Endodermal cell (in vitro differentiated cells): Measurements from ENCODE around the gene ERMAP. TPM values are rescaled to one million over a fixed set of nuclear protein-coding genes. Genes with fewer than 3 reads are reported as not detected.

ENCODE experiments used
- DNase-seq: peaks from one replicate; pipeline ENCODE4 v3.0.0-alpha.2; 2017
- H3K27ac ChIP-seq: 2 replicates; pipeline ENCODE4 v1.5.1; 2013; ENCODE audit warnings: mild to moderate bottlenecking, low read depth, low read length, moderate library complexity
- H3K27me3 ChIP-seq: 2 replicates; pipeline ENCODE4 v1.6.1; 2013; ENCODE audit warnings: mild to moderate bottlenecking, low read length, moderate library complexity; ENCODE audit not compliant: insufficient read depth, control insufficient read depth, poor library complexity, severe bottlenecking
- H3K36me3 ChIP-seq: 2 replicates; pipeline ENCODE4 v1.7.0; 2013; ENCODE audit warnings: mild to moderate bottlenecking, low read length, moderate library complexity; ENCODE audit not compliant: control insufficient read depth, insufficient read depth
- H3K4me1 ChIP-seq: one replicate; pipeline ENCODE4 v1.7.0; 2013; ENCODE audit warnings: low read length; ENCODE audit not compliant: control insufficient read depth, insufficient read depth
- H3K4me3 ChIP-seq: 2 replicates; pipeline ENCODE4 v1.5.1; 2013; ENCODE audit warnings: mild to moderate bottlenecking, low read length, moderate library complexity
- H3K9ac ChIP-seq: 2 replicates; pipeline ENCODE4 v1.6.1; 2013; ENCODE audit warnings: mild to moderate bottlenecking, low read length, moderate library complexity; ENCODE audit not compliant: poor library complexity, severe bottlenecking; ENCODE audit errors: extremely low read depth
- H3K9me3 ChIP-seq: 2 replicates; pipeline ENCODE4 v1.6.1; 2013; ENCODE audit warnings: mild to moderate bottlenecking, low read length, moderate library complexity; ENCODE audit not compliant: control insufficient read depth
- H3K27ac Mint-ChIP-seq: 2 replicates; pipeline ENCODE4 v1.8.0; 2020; ENCODE audit warnings: mixed read lengths
- H3K27me3 Mint-ChIP-seq: 2 replicates; pipeline ENCODE4 v1.8.0; 2021; ENCODE audit warnings: mild to moderate bottlenecking, mixed read lengths; ENCODE audit not compliant: insufficient read depth
- H3K36me3 Mint-ChIP-seq: 2 replicates; pipeline ENCODE4 v1.8.0; 2020; ENCODE audit warnings: low read depth, mixed read lengths
- H3K4me1 Mint-ChIP-seq: 2 replicates; pipeline ENCODE4 v1.8.0; 2020; ENCODE audit warnings: mixed read lengths
- H3K4me3 Mint-ChIP-seq: 2 replicates; pipeline ENCODE4 v1.8.0; 2020; ENCODE audit warnings: mild to moderate bottlenecking, moderate library complexity, mixed read lengths
- H3K9me3 Mint-ChIP-seq: 2 replicates; pipeline ENCODE4 v1.8.0; 2020; ENCODE audit warnings: mild to moderate bottlenecking, mixed read lengths
- CTCF ChIP-seq: fragments of 200-600 bp; sonication (generic); conservative IDR thresholded peaks from 2 replicates; pipeline ENCODE4 v1.5.0; 2021; ENCODE audit warnings: antibody characterized with exemption, mild to moderate bottlenecking
- WGBS, 2 experiments: methylation state at CpG; one replicate each; pipeline versions ENCODE4 v1.1.5 to v1.1.7; 2013; ENCODE audit warnings: missing lambda C conversion rate in 2 of 2, mixed read lengths in 1 of 2; ENCODE audit not compliant: insufficient coverage in 1 of 2, insufficient read length in 1 of 2; 5-methylcytosine and 5-hydroxymethylcytosine counted together
- total RNA-seq, 2 donors: library from RNA; stranded (reverse); fragmentation: NEBNext Ultra II Directional in 1 of 2; extraction: Animal tissue kit (Norgen Biotek cat#: 25700) in 1 of 2; gene quantifications; 2 replicates in 1 of 2; 3 replicates in 1 of 2; pipeline ENCODE4 v1.2.1, GENCODE V29; 2021

The ERMAP gene
- total RNA-seq, 2 donors from 2014 or later = 5.1 to 5.7 TPM

GRCh38 chr1:42834803-42835202, 17.9 kb downstream of the ERMAP start:
- no peak for TF ChIP-seq CTCF
- no peaks in the 10 kb centered on the region for H3K9me3 Mint-ChIP-seq
- H3K4me3 Mint-ChIP-seq = no peak overlapping the region
- H3K27me3 Mint-ChIP-seq = peaks cover 2% of the 10 kb centered on the region
- Histone ChIP-seq H3K4me1 (peaks cover 12% of the 10 kb centered on the region), H3K9me3 (no peaks in the 10 kb centered on the region), H3K36me3 (no peaks in the 10 kb centered on the region), H3K4me3 (no peak overlapping the region), H3K9ac (no peak overlapping the region), H3K27me3 (no peaks in the 10 kb centered on the region), H3K27ac (no peak overlapping the region)
- 94 to 100% methylated on average over 3 to 5 of the region's 5 CpGs for whole genome bisulfite sequencing, 2 experiments
- peaks cover 30% of the 10 kb centered on the region for H3K4me1 Mint-ChIP-seq
- H3K36me3 Mint-ChIP-seq = no peaks in the 10 kb centered on the region
- H3K27ac Mint-ChIP-seq = no peak overlapping the region
- no peak for DNase-seq

DNA sequence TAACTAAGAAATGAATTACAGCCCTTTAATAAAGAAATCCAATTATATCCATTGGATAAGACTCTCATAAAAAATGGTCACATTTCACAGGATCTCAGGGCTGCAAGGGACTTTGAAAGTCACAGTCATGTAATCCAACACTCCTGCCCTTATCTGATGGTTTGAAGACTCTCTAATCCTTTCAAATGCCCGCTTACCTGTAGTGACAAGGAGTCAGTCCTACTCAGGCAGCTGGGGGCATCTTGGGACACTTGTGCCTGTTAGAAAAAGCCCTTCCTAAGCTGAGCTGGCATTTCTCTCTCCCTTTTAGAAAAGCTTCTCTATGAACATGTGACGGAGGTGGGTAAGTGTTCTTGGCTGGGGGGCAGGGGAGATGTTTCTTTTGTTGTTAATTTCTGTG, 18.5 kb downstream of the ERMAP start:
- H3K4me1 Mint-ChIP-seq = peaks cover 33% of the 10 kb centered on the region
- Histone ChIP-seq H3K27ac (no peak overlapping the region), H3K36me3 (no peaks in the 10 kb centered on the region), H3K9ac (no peak overlapping the region), H3K27me3 (no peaks in the 10 kb centered on the region), H3K4me1 (peaks cover 12% of the 10 kb centered on the region), H3K9me3 (no peaks in the 10 kb centered on the region), H3K4me3 (no peak overlapping the region)
- no peaks in the 10 kb centered on the region for H3K36me3 Mint-ChIP-seq
- H3K9me3 Mint-ChIP-seq = no peaks in the 10 kb centered on the region
- no peak overlapping the region for H3K27ac Mint-ChIP-seq
- WGBS, 2 experiments = 78% methylated on average over 1 of the region's 2 CpGs; no CpG with 5 or more reads in 1 of the 2 experiments
- DNase-seq = no peak
- no peak overlapping the region for H3K4me3 Mint-ChIP-seq
- H3K27me3 Mint-ChIP-seq = peaks cover 2% of the 10 kb centered on the region
- no peak for TF ChIP-seq CTCF

- peaks cover 24% of the 10 kb centered on the region for H3K4me1 Mint-ChIP-seq
- 67% methylated on average over 3 of the region's 3 CpGs; no CpG with 5 or more reads in 1 of the 2 experiments for WGBS, 2 experiments
- no peaks in the 10 kb centered on the region for H3K9me3 Mint-ChIP-seq
- no peak overlapping the region for H3K9ac ChIP-seq
- TF ChIP-seq CTCF = no peak
- no peaks in the 10 kb centered on the region for H3K27me3 ChIP-seq
- no peak overlapping the region for H3K4me3 Mint-ChIP-seq
- H3K27me3 Mint-ChIP-seq = peaks cover 2% of the 10 kb centered on the region
- H3K27ac ChIP-seq = no peak overlapping the region
- peaks cover 6% of the 10 kb centered on the region for H3K9me3 ChIP-seq
- no peak overlapping the region for H3K4me3 ChIP-seq
- H3K4me1 ChIP-seq = peaks cover 9% of the 10 kb centered on the region
- peaks cover 10% of the 10 kb centered on the region for H3K36me3 Mint-ChIP-seq
- H3K27ac Mint-ChIP-seq = no peak overlapping the region
- no peaks in the 10 kb centered on the region for H3K36me3 ChIP-seq
- no peak for DNase-seq
Measured at GRCh38 chr1:42837709-42838108, 20.8 kb downstream of the ERMAP start.
